Neural crest cell (in vitro differentiated cells): ENCODE data around the gene SLC6A6. TPM values are rescaled to one million over a fixed set of nuclear protein-coding genes. Genes with fewer than 3 reads are reported as not detected.
A peak's percentile ranks its signal among the peaks of the same experiment; 100 is the strongest.

Experiments used
- DNase-seq: peaks from one replicate; pipeline ENCODE4 v3.0.0; 2021; ENCODE audit warnings: low read depth, mixed read lengths, low spot score
- H3K27ac Mint-ChIP-seq: one replicate; pipeline ENCODE4 v1.8.0; 2021; ENCODE audit warnings: mild to moderate bottlenecking, mixed read lengths; ENCODE audit not compliant: unreplicated experiment
- H3K27me3 Mint-ChIP-seq: 2 replicates; pipeline ENCODE4 v1.8.0; 2021; ENCODE audit warnings: low read depth, mild to moderate bottlenecking, mixed read lengths
- H3K36me3 Mint-ChIP-seq: 2 replicates; pipeline ENCODE4 v1.8.0; 2021; ENCODE audit warnings: low read depth, mild to moderate bottlenecking, mixed read lengths
- H3K4me1 Mint-ChIP-seq: 2 replicates; pipeline ENCODE4 v1.8.0; 2021; ENCODE audit warnings: mixed read lengths
- H3K4me3 Mint-ChIP-seq: one replicate; pipeline ENCODE4 v1.8.0; 2021; ENCODE audit warnings: mild to moderate bottlenecking, mixed read lengths
- H3K9me3 Mint-ChIP-seq: 2 replicates; pipeline ENCODE4 v1.8.0; 2021; ENCODE audit warnings: mixed read lengths
- CTCF ChIP-seq: fragments of 200-600 bp; sonication (generic); conservative IDR thresholded peaks from 2 replicates; pipeline ENCODE4 v1.5.0; 2021; ENCODE audit warnings: antibody characterized with exemption, mild to moderate bottlenecking
- total RNA-seq: library from RNA; stranded (reverse); gene quantifications from 2 replicates; pipeline ENCODE4 v1.2.1, GENCODE V29; 2021

Gene SLC6A6
- total RNA-seq, 1 donor from 2014 or later, result 33.8 TPM

GRCh38 chr3:14388201-14388600, 14.2 kb upstream of the SLC6A6 start:
- H3K4me3 Mint-ChIP-seq, result no peak overlapping the region
- no peaks in the 10 kb centered on the region for H3K9me3 Mint-ChIP-seq
- H3K4me1 Mint-ChIP-seq, result peaks cover 9% of the 10 kb centered on the region
- H3K27me3 Mint-ChIP-seq, result peaks cover 2% of the 10 kb centered on the region
- H3K36me3 Mint-ChIP-seq, result no peaks in the 10 kb centered on the region
- no peak for DNase-seq
- no peak for TF ChIP-seq CTCF
- no peak overlapping the region for H3K27ac Mint-ChIP-seq

GRCh38 chr3:14389166-14389606, 13.2 kb upstream of the SLC6A6 start:
- peaks cover 2% of the 10 kb centered on the region for H3K27me3 Mint-ChIP-seq
- H3K4me3 Mint-ChIP-seq, result no peak overlapping the region
- DNase-seq, result no peak
- no peaks in the 10 kb centered on the region for H3K9me3 Mint-ChIP-seq
- H3K4me1 Mint-ChIP-seq, result peaks cover 14% of the 10 kb centered on the region
- TF ChIP-seq CTCF, result no peak
- H3K36me3 Mint-ChIP-seq, result no peaks in the 10 kb centered on the region
- no peak overlapping the region for H3K27ac Mint-ChIP-seq

GRCh38 chr3:14389716-14390115, 12.7 kb upstream of the SLC6A6 start:
- Mint-ChIP-seq H3K4me3 (no peak overlapping the region), H3K27me3 (peaks cover 2% of the 10 kb centered on the region), H3K27ac (no peak overlapping the region), H3K4me1 (peaks cover 14% of the 10 kb centered on the region), H3K36me3 (no peaks in the 10 kb centered on the region), H3K9me3 (no peaks in the 10 kb centered on the region)
- no peak for DNase-seq
- no peak for TF ChIP-seq CTCF

GRCh38 chr3:14391033-14391432, 11.4 kb upstream of the SLC6A6 start:
- Mint-ChIP-seq H3K27me3 (peaks cover 2% of the 10 kb centered on the region), H3K4me3 (no peak overlapping the region), H3K9me3 (no peaks in the 10 kb centered on the region), H3K27ac (peak overlapping the region; percentile 89), H3K36me3 (no peaks in the 10 kb centered on the region), H3K4me1 (peaks cover 17% of the 10 kb centered on the region)
- no peak for TF ChIP-seq CTCF
- DNase-seq, result no peak

GRCh38 chr3:14392231-14392630, 10.2 kb upstream of the SLC6A6 start:
- Mint-ChIP-seq H3K27me3 (peaks cover 2% of the 10 kb centered on the region), H3K9me3 (no peaks in the 10 kb centered on the region)
- no peak for DNase-seq

More at GRCh38 chr3:14392231-14392630, 10.2 kb upstream of the SLC6A6 start:
- Mint-ChIP-seq H3K27ac (no peak overlapping the region), H3K4me3 (no peak overlapping the region), H3K4me1 (peaks cover 25% of the 10 kb centered on the region), H3K36me3 (no peaks in the 10 kb centered on the region)
- TF ChIP-seq CTCF, result no peak
